22Rv1 (cell line): Measurements from ENCODE around the gene SST.
"Not testable (repeated sequence)": the region's sequence is repeated elsewhere in the genome, so short reads cannot be mapped to it uniquely, and the experiment has no call there.

Experiments
- H3K27ac ChIP-seq: fragments of 450-650 bp; 2 replicates; pipeline ENCODE4 v1.5.1; 2017
- ZFX ChIP-seq: fragments of 450-650 bp; IDR thresholded peaks from 2 replicates; pipeline ENCODE4 v1.6.1; 2017; ENCODE audit warnings: antibody characterized with exemption, borderline replicate concordance
- TF ChIP-seq, protein P1 (sequence below): fragments of 450-650 bp; IDR thresholded peaks from 2 replicates; pipeline ENCODE4 v1.5.1; 2017; ENCODE audit warnings: mild to moderate bottlenecking

Gene SST

GRCh38 chr3:187694801-187695200 lies 24.6 kb upstream of the SST start:
- no peak for TF ChIP-seq ZFX

DNA sequence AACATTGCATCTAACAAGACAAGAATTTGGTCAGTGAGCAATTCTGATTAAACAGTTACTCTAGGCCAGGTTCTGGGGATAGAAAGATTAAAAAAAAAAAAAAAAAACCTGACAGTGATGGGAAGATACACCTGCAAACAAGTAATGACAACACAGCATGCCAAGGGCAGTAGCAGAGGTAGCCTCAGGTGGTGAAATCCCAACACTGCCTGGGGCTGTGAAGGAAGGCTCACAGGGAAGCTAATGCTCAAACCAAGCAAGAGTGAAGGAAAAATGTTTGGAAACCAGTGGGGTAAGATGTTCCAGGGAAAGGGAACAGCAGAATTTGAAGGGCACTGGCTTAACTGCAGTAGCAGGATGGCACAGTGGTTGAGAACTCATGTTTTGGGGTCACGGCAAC lies 23.2 kb upstream of the SST start:
- H3K27ac ChIP-seq, result no peak overlapping the region
- TF ChIP-seq ZFX, result no peak
- TF ChIP-seq, protein P1, sequence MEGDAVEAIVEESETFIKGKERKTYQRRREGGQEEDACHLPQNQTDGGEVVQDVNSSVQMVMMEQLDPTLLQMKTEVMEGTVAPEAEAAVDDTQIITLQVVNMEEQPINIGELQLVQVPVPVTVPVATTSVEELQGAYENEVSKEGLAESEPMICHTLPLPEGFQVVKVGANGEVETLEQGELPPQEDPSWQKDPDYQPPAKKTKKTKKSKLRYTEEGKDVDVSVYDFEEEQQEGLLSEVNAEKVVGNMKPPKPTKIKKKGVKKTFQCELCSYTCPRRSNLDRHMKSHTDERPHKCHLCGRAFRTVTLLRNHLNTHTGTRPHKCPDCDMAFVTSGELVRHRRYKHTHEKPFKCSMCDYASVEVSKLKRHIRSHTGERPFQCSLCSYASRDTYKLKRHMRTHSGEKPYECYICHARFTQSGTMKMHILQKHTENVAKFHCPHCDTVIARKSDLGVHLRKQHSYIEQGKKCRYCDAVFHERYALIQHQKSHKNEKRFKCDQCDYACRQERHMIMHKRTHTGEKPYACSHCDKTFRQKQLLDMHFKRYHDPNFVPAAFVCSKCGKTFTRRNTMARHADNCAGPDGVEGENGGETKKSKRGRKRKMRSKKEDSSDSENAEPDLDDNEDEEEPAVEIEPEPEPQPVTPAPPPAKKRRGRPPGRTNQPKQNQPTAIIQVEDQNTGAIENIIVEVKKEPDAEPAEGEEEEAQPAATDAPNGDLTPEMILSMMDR, result no peak

More at GRCh38 chr3:187694801-187695200, 24.6 kb upstream of the SST start:
- no peak overlapping the region for H3K27ac ChIP-seq

DNA sequence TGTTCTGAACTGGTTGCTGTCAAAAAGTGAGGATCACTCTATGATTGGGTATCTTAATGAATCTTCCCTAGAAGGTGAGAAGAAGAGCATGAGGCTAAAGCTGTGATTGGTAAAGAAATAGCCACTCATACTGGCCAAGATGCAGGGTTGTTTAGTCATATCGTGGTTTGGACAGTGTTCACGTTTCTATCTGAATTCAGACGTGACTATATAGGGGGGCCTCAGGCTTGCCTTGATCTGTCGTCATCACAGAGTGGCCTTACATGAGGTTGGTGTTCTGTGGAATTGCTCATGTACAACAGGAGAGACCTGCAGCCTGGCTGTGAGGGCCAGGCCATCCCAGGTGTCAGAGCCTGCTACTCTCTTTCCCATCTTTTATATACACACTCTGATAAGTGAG lies 19.8 kb upstream of the SST start:
- TF ChIP-seq, protein P1, result no peak
- no peak for TF ChIP-seq ZFX
- no peak overlapping the region for H3K27ac ChIP-seq

GRCh38 chr3:187686621-187687273 lies 16.6 kb upstream of the SST start:
- no peak for TF ChIP-seq ZFX
- TF ChIP-seq, protein P1, result no peak
- H3K27ac ChIP-seq, result no peak overlapping the region

GRCh38 chr3:187685948-187686347 lies 15.8 kb upstream of the SST start:
- TF ChIP-seq ZFX, result no peak
- TF ChIP-seq, protein P1, result no peak

DNA sequence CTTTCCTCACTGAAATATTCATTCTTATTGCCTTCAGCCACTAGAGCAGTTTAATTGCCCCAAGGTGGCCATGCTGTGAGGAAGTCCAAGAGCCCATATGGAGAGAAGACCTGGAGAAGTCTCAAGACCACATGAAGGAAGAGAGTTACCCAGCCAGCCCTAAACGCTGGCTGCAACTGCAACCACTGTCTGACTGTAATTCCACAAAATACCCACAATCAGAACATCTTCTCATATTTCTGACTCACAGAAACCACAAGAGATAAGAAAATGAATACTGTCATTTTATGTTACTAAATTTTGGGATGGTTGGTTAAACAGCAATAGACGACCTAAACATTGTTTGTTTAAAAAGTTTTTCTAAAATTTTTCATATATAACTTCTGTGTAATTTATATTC lies 14.7 kb upstream of the SST start:
- no peak for TF ChIP-seq ZFX
- no peak overlapping the region for H3K27ac ChIP-seq

More at GRCh38 chr3:187685948-187686347, 15.8 kb upstream of the SST start:
- H3K27ac ChIP-seq, result no peak overlapping the region

DNA sequence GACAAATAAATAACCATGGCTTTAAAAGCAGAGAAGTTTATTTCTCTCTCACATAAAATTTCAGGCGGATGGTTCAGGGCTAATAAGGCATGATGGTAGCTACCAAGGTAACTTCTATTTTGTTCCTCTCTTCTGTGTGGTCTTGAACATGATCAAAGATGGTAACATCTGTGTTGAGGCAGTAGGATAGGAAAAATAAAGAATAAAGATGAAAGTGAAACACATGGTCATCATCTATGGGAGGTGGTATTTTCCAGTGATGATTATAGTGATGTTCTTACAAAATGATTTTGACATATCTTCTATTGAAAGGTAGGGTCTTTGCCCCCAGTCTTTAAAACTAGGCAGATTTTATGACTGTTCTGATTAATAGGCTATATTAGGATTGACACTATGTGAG lies 14.2 kb upstream of the SST start:
- TF ChIP-seq ZFX, result no peak
- TF ChIP-seq, protein P1, result no peak
- H3K27ac ChIP-seq, result no peak overlapping the region

DNA sequence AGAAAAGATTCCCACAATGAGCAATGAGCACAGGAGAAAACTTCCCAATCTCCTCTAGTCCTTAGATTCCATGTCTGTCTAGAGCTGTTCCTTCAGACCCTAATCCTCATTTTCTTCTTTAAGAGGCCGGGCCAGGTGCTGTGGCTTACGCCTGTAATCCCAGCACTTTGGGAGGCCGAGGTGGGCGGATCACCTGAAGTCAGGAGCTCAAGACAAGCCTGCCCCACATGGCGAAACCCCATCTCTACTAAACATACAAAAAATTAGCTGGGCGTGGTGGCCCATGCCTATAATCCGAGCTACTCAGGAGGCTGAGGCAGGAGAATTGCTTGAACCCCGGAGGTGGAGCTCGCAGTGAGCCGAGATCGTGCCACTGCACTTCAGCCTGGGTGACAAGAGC lies 11.6 kb upstream of the SST start:
- H3K27ac ChIP-seq, result not testable (repeated sequence)
